NCI-H2196 treated with DMSO at 0.1 percent for 48 hours (cell line): ENCODE results near the gene ASGR1.
"Not testable (repeated sequence)": the region's sequence is repeated elsewhere in the genome, so short reads cannot be mapped to it uniquely, and the experiment has no call there.

Source experiments
- DNase-seq: peaks from one replicate; lab custom pipeline; 2025; ENCODE audit not compliant: unreplicated experiment; lab: John Stamatoyannopoulos, UW

Gene ASGR1

GRCh38 chr17:7191069-7191468 is 11.9 kb upstream of the ASGR1 start:
- DNase-seq, result no peak

GRCh38 chr17:7190276-7190917 is 11.2 kb upstream of the ASGR1 start:
- DNase-seq, result no peak

DNA sequence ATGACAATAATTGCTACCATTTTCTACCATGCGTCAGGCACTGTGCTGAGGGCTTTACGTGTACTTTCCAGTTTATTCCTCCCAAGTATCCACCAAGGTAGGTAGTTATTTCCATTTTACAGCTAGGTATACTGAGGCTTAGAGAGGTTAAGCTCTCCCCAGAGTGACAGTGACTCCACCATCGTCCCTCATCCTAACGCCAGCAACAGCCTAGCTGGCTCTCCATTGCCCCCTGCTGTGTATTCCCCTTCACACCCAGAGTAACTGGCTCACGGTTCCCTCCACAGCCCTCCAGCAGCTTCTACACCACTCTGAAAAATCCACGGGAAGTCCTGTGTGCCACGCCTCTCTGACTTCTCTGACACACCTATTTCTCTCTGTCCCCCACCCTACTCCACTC is 7.1 kb upstream of the ASGR1 start:
- DNase-seq, result no peak

GRCh38 chr17:7184647-7185046 is 5.5 kb upstream of the ASGR1 start:
- DNase-seq, result no peak

DNA sequence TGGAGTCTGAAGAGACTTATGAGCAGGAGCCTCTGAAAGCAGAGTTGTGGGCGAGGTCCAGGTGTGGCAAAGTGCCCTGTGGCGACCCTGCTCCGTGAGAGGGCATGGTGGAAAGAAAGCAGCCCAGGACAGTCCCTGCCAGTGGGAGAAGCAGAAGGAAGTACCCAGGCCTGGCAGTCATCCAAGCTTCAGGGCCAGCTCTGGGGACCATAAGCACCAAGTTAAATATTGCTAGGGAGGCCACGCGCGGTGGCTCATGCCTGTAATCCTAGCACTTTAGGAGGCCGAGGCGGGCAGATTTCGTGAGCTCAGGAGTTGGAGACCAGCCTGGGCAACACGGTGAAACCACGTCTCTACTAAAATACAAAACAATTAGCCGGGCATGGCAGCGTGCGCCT is 4.9 kb upstream of the ASGR1 start:
- no peak for DNase-seq

DNA sequence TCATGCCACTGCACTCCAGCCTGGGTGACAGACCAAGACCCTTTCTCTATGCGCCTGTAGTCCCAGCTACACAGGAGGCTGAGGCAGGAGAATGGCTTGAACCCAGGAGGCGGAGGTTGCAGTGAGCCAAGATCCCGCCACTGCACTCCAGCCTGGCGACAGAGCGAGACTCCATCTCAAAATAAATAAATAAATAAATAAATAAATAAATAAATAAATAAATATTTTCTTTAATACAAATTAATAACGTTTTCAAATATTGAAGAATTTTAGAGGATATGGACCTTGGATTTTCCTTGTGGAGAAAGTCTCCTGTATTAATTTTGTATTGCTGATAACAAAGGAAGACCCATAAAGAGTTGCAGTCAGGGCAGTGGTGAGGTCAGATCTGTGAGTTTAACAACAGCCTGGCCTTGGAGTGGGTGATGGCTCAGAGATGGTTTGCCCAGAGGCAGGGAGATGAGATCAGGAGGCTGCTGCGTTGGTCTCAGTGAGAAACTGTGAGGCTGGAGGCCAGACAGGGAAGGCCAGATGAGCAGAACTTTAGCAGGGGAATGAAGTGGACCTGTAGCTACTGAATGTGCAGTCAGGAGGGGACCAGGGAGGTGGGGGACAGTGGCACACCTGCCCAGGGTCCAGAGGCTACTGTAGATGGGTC is 4.4 kb upstream of the ASGR1 start:
- no peak for DNase-seq

DNA sequence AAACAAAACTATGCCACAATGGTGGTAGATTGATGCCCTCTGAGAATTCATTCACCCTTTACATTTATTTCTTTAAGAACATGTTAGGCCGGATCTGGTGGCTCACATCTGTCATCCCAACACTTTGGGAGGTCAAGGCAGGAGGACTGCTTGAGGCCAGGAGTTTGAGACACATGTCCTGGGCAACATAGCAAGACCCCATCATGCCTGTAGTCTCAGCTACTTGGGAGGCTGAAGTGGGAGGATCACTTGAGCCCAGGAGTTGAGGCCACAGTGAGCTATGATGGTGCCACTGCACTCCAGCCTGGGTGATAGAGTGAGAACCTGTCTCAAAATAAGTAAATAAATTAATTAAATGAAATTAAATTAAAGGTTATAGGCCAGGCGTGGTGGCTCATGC is 2.9 kb upstream of the ASGR1 start:
- DNase-seq, result not testable (repeated sequence)

DNA sequence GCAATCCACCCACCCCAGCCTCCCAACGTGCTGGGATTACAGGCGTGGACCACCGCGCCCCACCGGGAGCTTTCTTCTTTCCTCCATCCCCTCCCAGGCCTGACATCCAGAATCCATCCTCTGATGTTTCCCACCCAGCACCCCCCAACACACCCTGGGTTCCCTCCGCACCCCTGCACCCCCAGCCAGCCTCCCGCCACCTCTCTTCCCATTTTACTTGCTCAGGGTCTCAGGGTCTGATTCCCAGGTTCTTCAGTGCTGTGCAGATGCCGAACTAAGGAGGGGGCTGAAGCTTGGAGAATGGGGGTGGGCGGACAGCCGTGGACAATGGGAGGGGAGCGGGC is 225 bp downstream of the ASGR1 start:
- no peak for DNase-seq

DNA sequence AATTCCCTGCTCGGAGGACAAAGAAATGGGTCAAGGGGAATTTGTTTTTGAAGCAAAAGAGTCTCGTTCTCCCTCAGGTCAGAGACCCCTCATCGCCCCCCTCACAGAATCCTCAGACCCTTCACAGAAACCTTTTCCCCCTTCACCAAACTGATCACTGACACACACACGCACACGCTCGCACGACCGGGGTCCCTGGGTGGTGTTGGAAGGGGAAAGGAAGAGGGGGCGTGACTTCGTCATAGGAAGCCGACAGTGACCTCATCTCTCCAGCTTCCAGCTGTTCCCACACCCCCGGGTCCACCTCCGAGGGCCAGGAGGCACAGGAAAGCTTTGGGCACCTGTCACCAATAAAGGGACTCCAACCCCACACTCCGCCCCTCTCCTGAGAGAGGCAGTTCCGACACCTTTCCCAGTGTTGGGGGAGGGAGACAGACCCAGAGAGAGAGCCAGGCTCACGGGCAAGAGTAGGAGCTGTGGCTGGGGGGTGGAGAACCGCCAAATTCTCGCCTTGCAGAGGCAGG is 1.2 kb downstream of the ASGR1 start:
- peak; percentile 15 for DNase-seq

DNA sequence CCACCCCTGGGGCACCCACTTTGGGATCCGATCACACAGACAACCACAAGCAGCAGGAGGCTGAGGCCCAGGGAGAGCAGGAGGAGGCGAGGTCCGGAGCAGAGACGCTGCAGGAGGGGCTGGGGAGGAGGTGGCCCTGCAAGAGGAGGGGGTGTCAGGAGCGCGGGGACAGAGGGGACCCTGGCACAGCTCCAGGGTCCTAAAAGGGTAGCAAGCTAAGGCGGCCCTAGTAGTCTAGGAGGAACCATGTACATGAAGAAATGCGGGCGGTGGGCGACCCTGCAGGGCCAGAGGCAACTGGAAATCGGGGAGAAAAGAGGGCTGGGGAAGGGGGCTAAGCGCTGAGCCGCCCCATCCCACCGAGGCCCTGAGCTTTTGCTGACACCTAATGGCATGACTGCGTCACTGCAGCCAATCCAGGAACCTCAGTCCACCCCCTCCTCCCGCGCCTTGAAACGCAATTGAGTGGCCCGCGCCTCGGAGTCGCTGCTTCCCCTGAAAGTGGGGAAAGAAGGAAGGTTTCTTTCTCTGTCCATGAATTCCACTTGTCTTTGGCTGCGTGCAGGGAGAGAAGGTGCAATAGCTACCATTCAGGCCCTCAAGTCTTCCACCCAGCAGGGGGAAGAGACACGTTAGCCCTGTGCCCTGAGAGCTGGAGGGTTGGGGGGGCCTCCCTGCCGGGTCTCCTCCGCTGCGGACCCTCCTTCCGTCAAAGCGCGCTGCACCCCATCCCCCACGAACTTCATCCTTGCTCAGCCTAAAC is 1.8 kb downstream of the ASGR1 start:
- DNase-seq, result peak; percentile 20

- DNase-seq, result no peak
Observed at GRCh38 chr17:7176841-7177190, 2.4 kb downstream of the ASGR1 start.

DNA sequence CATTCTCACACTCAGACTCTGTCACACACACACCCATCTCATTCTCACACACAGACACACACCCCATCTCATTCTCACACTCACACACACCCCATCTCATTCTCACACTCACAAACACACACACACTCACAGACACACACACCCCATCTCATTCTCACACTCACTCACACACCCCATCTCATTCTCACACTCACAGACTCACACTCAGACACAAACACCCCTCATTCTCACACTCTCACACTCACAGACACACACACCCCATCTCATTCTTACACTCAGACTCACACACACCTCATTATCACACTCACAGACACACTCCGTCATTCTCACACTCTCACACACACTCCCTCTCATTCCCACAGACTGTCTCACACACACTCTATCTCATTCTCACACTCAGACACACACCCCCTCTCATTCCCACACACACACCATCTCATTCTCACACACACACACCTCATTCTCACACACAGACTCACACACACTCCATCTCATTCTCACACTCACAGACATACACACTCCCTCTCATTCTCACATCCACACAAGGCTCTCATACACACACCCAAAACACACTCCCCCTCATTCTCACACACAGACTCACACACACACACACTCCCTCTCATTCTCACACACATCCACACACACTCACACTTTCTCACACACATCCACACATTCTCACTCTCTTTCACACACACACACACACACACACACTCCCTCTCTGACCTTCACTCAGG is 2.9 kb downstream of the ASGR1 start:
- DNase-seq, result no peak

DNA sequence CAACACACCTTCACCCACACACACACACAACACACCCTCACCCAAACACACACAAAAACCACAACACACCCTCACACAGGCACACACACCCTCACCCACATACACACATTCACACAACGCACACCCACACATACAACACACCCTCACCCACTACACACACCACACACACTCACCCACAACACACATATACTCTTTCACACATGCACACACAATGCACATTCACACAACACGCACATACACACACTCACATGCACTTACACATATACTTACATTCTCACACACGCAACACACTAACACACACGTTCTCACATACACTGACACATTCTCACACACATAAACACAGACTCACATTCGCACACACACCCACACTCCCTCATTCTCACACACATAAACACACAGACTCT is 3.8 kb downstream of the ASGR1 start:
- no peak for DNase-seq

DNA sequence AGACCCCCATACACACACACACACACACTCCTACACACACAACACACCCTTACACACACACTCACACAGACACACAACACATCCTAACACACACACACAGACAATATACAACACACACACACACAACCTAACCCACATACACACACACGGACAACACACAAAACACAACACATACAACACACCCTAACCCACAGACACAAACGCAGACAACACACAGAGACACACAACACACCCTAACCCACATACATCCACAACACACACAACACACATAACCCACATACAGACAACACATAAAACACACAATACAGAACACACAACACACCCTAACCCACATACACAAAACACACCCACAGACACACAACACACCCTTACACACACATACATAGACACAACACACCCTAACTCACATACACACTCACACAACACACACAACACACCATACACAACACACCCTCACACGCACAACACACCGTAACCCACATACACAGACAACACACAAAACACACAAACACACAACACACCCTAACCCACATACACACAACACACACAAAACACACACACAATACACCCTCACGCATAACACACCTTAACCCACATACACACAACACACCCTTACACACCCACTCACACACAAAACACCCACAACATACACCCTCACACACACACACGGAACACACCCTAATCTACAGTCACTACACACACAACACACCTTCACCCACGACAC is 4.4 kb downstream of the ASGR1 start:
- DNase-seq, result no peak

DNA sequence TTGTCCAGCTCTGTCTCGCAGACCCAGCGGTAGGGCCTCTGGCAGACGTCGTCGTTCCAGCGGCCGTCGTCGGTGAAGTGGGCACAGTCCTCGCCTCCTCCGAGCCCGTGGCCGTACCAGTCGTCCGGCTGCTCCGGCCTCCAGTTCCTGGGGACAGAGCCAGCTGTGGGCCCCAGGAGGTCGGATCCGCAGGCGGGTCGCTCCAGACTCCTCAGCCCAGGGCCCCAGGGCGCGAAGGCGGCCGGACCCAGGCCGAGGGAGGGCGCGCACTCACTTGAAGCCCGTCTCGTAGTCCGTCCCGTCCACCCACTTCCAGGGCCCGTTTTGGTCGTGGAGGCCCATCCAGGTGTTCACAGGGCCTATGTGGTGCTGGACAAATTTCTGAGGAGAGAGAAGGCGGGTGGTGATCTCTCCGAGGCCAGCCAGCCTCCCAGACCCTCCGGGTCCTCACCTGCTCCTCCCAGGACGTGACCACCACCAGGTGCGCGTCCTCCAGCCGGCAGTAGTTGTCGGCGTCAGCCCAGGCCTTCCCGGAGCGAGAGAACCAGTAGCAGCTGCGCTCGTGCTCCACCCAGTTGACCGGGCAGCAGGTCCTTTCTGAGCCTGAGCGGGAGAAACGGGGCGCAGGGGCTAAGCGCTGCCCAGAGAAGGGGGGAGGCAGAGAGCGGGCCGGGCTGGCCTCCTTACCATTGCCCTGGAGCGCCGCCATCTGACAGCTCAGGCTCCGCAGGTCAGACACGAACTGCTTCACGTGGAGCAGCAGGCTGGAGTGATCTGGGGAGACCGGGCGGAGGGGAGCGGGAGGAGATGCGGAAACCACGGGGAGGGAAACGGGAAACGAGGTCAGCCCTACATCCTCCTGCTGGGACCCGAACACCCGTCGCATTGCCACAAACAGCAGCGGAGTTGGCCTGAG is 5.2 kb downstream of the ASGR1 start:
- no peak for DNase-seq

DNA sequence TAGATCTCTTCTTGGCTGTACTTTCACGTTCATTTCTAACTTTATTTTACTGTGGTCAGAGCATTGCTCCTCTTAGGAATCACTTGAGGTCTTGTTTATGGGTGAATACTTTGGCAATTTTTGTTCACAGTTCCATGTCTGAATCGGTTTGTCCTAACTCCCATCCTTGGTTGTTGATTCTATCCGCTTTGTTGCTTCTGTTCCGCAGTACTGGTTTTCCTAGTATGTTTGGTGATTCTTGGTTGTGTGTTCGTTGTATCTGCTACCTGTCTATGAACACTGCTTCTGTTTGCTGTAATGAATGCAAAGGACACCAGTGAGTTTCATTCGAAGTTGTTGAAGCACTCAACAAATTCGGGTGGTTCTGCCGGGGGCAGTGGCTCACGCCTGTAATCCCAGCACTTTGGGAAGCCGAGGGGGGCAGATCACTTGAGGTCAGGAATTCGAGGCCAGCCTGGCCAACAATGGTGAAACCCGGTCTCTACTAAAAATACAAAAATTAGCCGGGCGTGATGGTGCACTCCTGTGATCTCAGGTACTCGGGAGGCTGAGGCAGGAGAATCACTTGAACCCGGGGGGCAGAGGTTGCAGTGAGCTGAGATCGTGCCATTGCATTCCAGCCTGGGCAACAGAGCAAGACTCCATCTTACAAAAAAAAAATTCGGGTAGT is 6.5 kb downstream of the ASGR1 start:
- DNase-seq, result not testable (repeated sequence)

- DNase-seq, result not testable (repeated sequence)
Observed at GRCh38 chr17:7169565-7169908, 9.6 kb downstream of the ASGR1 start.

DNA sequence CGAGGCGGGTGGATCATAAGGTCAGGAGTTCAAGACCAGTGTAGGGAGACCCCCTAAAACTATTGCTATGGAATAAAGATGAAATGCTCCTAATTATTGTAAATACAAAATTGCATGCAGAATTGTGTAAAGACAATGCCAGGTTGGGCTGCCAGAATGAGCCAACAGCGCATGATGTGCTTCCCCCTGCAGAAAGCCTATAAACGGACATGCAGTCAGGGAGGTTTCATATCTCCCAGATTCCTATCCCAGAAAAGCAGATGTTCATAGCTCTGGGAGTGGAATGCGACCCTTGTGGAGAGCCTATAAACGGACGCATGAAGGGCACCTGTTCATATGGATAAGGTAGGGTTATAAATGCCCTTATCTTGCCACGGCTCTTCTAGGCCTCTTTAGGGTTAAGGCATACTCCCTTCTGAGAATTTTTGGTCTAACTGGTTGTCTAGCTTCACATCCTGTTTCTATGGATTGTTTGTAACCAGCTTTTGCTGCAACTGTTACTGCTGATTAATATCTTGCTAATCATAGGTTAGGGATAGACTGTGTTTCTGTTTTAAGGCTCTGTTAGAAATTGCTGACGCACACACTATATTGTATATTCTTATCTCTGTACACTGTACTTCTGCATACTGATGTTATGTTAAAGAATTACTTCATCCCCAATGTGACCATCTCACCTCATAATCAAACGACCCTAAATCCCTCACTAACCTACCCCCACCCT is 10.2 kb downstream of the ASGR1 start:
- DNase-seq, result not testable (repeated sequence)

GRCh38 chr17:7167832-7168231 is 11.3 kb downstream of the ASGR1 start:
- DNase-seq, result no peak
